Esophagus squamous epithelium (tissue), 4 donors: Measurements from ENCODE around the gene TWF1.

Experiments used
- CTCF ChIP-seq, 6 experiments: fragments of 450-650 bp in 4 of 6; fragments of 200-600 bp in 2 of 6; sonication (generic) in 2 of 6; IDR thresholded peaks; one replicate each; pipeline ENCODE4 v1.5.1; 2016 to 2019; ENCODE audit warnings: antibody characterized with exemption in 6 of 6, mild to moderate bottlenecking in 4 of 6, moderate library complexity in 4 of 6
- POLR2A ChIP-seq, 4 donors: fragments of 450-650 bp; IDR thresholded peaks; one replicate each; pipeline ENCODE4 v1.6.1; 2017; ENCODE audit warnings: antibody characterized with exemption in 4 of 4, mild to moderate bottlenecking in 4 of 4, moderate library complexity in 3 of 4

GRCh38 chr12:43836475-43836989, 30.4 kb upstream of the TWF1 start:
- TF ChIP-seq CTCF (IDR thresholded peaks at IDR 0.05) (no peak), POLR2A (IDR thresholded peaks at IDR 0.05) (no peak)
